Fibroblast of villous mesenchyme (primary cell): ENCODE measurements around the gene ZBTB34. TPM values are rescaled to one million over a fixed set of nuclear protein-coding genes. Genes with fewer than 3 reads are reported as not detected.

Source experiments
- DNase-seq: peaks from one replicate; pipeline ENCODE4 v3.0.0-alpha.2; 2010; ENCODE audit warnings: low read depth
- H3K4me3 ChIP-seq: 2 replicates; pipeline ENCODE4 v1.5.1; 2011; ENCODE audit warnings: low read depth, mild to moderate bottlenecking, low read length
- total RNA-seq: library from RNA; depleted of rRNA; stranded (reverse); fragments of >200 nt; gene quantifications from 2 replicates; pipeline ENCODE4 v1.2.3, GENCODE V29; 2012
- TF ChIP-seq, protein P1 (sequence below): IDR thresholded peaks from 2 replicates; pipeline ENCODE4 v1.5.1; 2012; ENCODE audit warnings: low read depth, mild to moderate bottlenecking, low read length; ENCODE audit not compliant: insufficient read depth

Gene ZBTB34
- total RNA-seq, 1 donor, result 6.9 TPM

GRCh38 chr9:126852086-126852688 lies 8.3 kb upstream of the ZBTB34 start:
- TF ChIP-seq, protein P1, sequence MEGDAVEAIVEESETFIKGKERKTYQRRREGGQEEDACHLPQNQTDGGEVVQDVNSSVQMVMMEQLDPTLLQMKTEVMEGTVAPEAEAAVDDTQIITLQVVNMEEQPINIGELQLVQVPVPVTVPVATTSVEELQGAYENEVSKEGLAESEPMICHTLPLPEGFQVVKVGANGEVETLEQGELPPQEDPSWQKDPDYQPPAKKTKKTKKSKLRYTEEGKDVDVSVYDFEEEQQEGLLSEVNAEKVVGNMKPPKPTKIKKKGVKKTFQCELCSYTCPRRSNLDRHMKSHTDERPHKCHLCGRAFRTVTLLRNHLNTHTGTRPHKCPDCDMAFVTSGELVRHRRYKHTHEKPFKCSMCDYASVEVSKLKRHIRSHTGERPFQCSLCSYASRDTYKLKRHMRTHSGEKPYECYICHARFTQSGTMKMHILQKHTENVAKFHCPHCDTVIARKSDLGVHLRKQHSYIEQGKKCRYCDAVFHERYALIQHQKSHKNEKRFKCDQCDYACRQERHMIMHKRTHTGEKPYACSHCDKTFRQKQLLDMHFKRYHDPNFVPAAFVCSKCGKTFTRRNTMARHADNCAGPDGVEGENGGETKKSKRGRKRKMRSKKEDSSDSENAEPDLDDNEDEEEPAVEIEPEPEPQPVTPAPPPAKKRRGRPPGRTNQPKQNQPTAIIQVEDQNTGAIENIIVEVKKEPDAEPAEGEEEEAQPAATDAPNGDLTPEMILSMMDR, result no peak
- no peak overlapping the region for H3K4me3 ChIP-seq
- DNase-seq, result no peak

DNA sequence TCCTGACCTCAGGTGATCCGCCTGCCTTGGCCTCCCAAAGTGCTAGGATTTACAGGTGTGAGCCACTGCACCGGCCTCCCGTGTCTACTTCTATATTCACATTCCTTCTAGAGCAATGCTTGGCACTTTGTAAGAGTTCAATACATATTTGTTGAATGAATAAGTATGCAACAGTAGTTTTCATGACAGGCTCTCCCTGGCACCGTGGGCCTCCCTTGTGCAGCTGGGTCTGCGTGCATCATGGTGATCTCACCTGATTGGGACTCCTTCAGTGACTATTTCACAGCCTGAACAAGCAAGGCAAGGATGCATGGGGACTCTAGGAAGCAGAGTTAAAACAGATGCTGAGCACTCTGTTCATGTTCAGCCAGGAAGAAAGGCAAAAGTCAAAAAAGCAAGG lies 6.8 kb upstream of the ZBTB34 start:
- H3K4me3 ChIP-seq, result no peak overlapping the region
- TF ChIP-seq, protein P1, result no peak
- DNase-seq, result no peak

DNA sequence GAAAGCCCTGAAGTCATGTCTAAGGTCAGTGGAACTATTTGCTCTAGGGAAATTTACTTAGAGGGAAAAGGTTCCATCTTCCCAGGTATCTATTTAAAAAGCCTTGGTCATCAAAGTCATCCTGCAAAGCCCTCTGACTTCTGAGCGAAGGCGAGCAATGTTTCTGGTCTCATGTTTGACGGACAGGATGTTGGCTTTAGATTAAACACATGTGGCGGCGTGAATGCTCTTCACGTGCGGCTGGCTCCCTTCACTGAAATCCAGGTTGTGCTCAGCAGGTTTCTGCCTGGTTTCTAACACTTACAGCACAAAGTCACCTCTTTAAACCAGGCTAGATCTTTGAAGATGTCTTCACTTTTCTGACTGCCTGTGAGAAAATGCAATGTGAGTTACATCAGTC lies 5.7 kb upstream of the ZBTB34 start:
- no peak for DNase-seq

DNA sequence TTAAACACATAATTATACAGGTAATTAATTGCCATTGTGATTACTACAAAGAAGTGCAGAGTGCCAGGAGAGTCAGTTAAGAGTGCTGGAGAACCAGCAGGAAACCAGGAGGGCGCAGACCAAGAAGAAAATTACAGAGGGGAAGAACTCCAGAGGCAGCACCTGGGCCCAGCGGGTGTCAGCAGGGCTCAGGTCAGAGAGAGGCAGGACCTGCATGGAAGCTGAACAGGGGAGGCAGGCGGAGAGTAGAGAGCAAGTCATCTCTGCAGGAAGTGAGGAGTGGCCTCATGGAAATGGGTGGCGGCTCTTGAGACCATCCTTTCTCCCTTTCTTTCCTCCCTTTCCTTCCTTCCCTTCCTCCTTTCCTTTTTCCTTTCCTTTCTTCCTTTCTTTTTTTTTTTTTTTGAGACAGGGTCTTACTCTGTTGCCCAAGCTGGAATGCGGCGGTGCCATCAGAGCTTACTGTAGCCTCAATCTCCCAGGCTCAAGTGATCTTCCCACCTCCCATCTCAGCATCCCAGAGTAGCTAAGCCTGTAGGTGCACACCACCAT lies 4.0 kb upstream of the ZBTB34 start:
- TF ChIP-seq, protein P1, result no peak
- no peak overlapping the region for H3K4me3 ChIP-seq
- no peak for DNase-seq

More for the DNA sequence above, 5.7 kb upstream of the ZBTB34 start:
- H3K4me3 ChIP-seq, result no peak overlapping the region
- TF ChIP-seq, protein P1, result no peak

- H3K4me3 ChIP-seq, result no peak overlapping the region
- no peak for DNase-seq
- TF ChIP-seq, protein P1, result no peak
Measured at GRCh38 chr9:126857261-126857960, 3.0 kb upstream of the ZBTB34 start.

- TF ChIP-seq, protein P1, result no peak
- no peak overlapping the region for H3K4me3 ChIP-seq
- DNase-seq, result no peak
Measured at GRCh38 chr9:126859111-126859510, 1.3 kb upstream of the ZBTB34 start.
